PFSK-1 (cell line): ENCODE measurements around the gene GLYATL2. TPM values are rescaled to one million over a fixed set of nuclear protein-coding genes. Genes with fewer than 3 reads are reported as not detected.

Experiments used
- FOXP2 ChIP-seq: optimal IDR thresholded peaks from 2 replicates; pipeline ENCODE3; 2011; ENCODE audit warnings: borderline replicate concordance, control low read depth, inconsistent platforms; ENCODE audit not compliant: insufficient read depth; ENCODE audit errors: extremely low read length, extremely low read depth
- POLR2AphosphoS5 ChIP-seq: IDR thresholded peaks from 2 replicates; pipeline ENCODE4 v1.6.1; 2012; ENCODE audit warnings: low read depth, mild to moderate bottlenecking, control low read depth, low read length, moderate library complexity
- REST ChIP-seq, 2 experiments: IDR thresholded peaks; 2 replicates each; pipeline versions ENCODE4 v1.6.1 to v1.8.0; 2011 to 2012; ENCODE audit warnings: low read depth in 2 of 2, low read length in 2 of 2, control low read depth in 1 of 2, inconsistent platforms in 1 of 2, mild to moderate bottlenecking in 1 of 2, moderate library complexity in 1 of 2; ENCODE audit not compliant: insufficient read depth in 1 of 2
- SIN3A ChIP-seq: IDR thresholded peaks from 2 replicates; pipeline ENCODE4 v1.6.1; 2012; ENCODE audit warnings: mild to moderate bottlenecking, low read length, moderate library complexity, borderline replicate concordance; ENCODE audit not compliant: insufficient read depth
- TAF1 ChIP-seq: IDR thresholded peaks from 2 replicates; pipeline ENCODE4 v1.6.1; 2012; ENCODE audit warnings: low read length, control low read depth, borderline replicate concordance; ENCODE audit not compliant: insufficient read depth
- polyA plus RNA-seq: library from polyadenylated mRNA; unstranded; fragments of >200 nt; gene quantifications from one replicate; pipeline ENCODE4 v1.2.1, GENCODE V29; 2012; ENCODE audit warnings: low read depth, missing spikeins; ENCODE audit not compliant: insufficient read length

The GLYATL2 gene
- polyA plus RNA-seq, result not detected

DNA sequence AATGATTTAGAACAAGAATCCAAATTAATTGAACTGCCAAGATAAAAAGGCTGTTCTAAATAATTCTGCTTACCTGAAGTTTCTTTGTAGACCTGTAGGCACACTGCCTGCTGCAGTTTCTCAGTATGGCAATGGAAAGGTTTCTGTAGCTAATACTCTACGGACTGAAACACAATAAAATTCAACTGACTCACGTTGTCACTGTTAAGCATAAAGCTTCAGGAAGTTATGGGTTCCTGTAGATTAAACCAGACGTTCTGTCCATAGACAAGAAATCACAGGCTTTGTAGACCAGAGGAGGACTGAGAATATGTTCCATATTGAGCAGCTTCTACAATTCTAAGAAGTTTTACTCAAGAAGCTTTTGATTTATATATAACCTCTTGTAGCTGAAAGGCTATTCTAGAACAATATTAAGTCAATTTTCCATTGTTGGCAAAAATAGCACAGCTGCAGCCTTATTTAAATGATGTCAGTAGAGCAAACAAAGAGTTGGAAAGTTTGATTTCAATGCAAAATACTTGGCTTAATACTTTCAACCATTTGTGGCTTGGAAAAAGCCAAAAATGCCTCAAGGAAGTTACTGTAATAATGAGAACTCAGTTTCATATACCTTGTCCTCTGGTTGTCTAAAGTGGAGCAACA is at the start of gene GLYATL2:
GLYATL2 (minus strand) TSS at position 344 of the 645 bp plus-strand sequence. CDS start 5,092 bp downstream, outside the sequence.
- TF ChIP-seq SIN3A (no peak), FOXP2 (no peak), POLR2AphosphoS5 (no peak), TAF1 (no peak), REST (IDR thresholded peaks at IDR 0.05; ENCODE audit: insufficient read depth in 1 of 2, low read depth in 2 of 2, low read length in 2 of 2) (no peak)

DNA sequence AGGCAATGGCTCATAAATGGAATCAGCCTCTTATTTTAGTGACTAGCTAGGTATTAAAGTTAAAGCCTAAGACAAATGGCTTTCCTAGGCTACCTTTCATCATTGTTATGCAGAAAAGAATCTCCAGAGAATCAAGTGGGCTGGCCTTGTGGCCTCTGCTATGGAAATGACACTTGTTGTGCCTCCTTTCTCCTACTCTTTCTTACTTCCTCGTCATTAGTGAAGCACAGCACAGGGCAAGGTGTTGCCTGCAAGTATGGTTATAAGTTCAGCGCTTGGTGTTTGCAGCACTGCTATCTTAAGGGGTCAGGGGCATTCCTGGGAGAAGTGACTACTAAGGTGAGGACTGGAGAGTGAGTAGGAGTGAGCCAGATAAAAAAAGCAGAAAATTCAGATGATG is 49.4 kb upstream of the GLYATL2 start:
- TF ChIP-seq FOXP2 (no peak), POLR2AphosphoS5 (no peak), SIN3A (no peak), REST (IDR thresholded peaks at IDR 0.05; ENCODE audit: insufficient read depth in 1 of 2, low read depth in 2 of 2, low read length in 2 of 2) (no peak)

- TF ChIP-seq SIN3A (no peak), TAF1 (no peak), FOXP2 (no peak), POLR2AphosphoS5 (no peak), REST (IDR thresholded peaks at IDR 0.05; ENCODE audit: insufficient read depth in 1 of 2, low read depth in 2 of 2, low read length in 2 of 2) (no peak)
Measured at GRCh38 chr11:58888579-58888978, 44.1 kb upstream of the GLYATL2 start.

DNA sequence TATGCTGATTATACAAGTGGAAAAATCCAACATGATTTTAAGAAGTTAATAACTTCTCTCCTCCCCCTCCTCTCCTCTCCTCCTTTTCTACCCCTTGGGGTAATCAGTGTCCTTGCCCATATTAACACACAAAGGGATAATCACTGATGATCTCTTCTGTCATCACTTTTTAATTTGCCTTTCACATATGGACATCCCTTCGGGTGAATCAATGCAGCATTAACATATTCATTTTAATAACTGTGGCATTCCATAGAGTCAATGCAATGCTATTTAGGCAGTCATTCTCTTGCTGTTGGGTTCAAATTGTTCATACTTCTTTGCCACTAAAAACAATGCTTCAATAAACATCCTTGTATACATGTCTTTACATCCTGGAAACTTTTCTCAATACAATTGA is 42.9 kb upstream of the GLYATL2 start:
- TF ChIP-seq TAF1, result no peak
- no peak for TF ChIP-seq POLR2AphosphoS5
- no peak for TF ChIP-seq FOXP2

- TF ChIP-seq REST (IDR thresholded peaks at IDR 0.05; ENCODE audit: insufficient read depth in 1 of 2, low read depth in 2 of 2, low read length in 2 of 2) (no peak), POLR2AphosphoS5 (no peak), TAF1 (no peak), SIN3A (no peak), FOXP2 (no peak)
Measured at GRCh38 chr11:58880625-58881024, 36.1 kb upstream of the GLYATL2 start.
